Measurements from ENCODE around the gene CSF2RB.

Gene CSF2RB

GRCh38 chr22:36964106-36964505, 50.7 kb downstream of the CSF2RB start:
- DNase-seq (ENCODE audit: low read depth), result no peak
- H3K4me3 ChIP-seq (ENCODE audit: low read depth, low read length), result no peak overlapping the region
- TF ChIP-seq CTCF (IDR thresholded peaks at IDR 0.05; ENCODE audit: low read depth, low read length) (no peak), POLR2A (IDR thresholded peaks at IDR 0.05; ENCODE audit: extremely low read depth, insufficient read length) (no peak), MYC (IDR thresholded peaks at IDR 0.05; ENCODE audit: low read depth, low read length) (no peak), MAX (IDR thresholded peaks at IDR 0.05; ENCODE audit: low read depth, low read length) (no peak)

GRCh38 chr22:36965696-36966095, 52.3 kb downstream of the CSF2RB start:
- peak; percentile 11 for DNase-seq (ENCODE audit: low read depth)
- H3K4me3 ChIP-seq (ENCODE audit: low read depth, low read length), result no peak overlapping the region
- TF ChIP-seq POLR2A (IDR thresholded peaks at IDR 0.05; ENCODE audit: extremely low read depth, insufficient read length), result no peak
- no peak for TF ChIP-seq CTCF (IDR thresholded peaks at IDR 0.05; ENCODE audit: low read depth, low read length)
- no peak for TF ChIP-seq MAX (IDR thresholded peaks at IDR 0.05; ENCODE audit: low read depth, low read length)
- TF ChIP-seq MYC (IDR thresholded peaks at IDR 0.05; ENCODE audit: low read depth, low read length), result no peak

GRCh38 chr22:36966851-36967540, 53.6 kb downstream of the CSF2RB start:
- H3K4me3 ChIP-seq (ENCODE audit: low read depth, low read length), result no peak overlapping the region
- TF ChIP-seq CTCF (IDR thresholded peaks at IDR 0.05; ENCODE audit: low read depth, low read length), result no peak
- no peak for TF ChIP-seq POLR2A (IDR thresholded peaks at IDR 0.05; ENCODE audit: extremely low read depth, insufficient read length)
- TF ChIP-seq MAX (IDR thresholded peaks at IDR 0.05; ENCODE audit: low read depth, low read length), result no peak
- DNase-seq (ENCODE audit: low read depth), result no peak

GRCh38 chr22:36968249-36968964, 55.0 kb downstream of the CSF2RB start:
- H3K4me3 ChIP-seq (ENCODE audit: low read depth, low read length), result no peak overlapping the region
- DNase-seq (ENCODE audit: low read depth), result no peak
- TF ChIP-seq MAX (IDR thresholded peaks at IDR 0.05; ENCODE audit: low read depth, low read length) (no peak), POLR2A (IDR thresholded peaks at IDR 0.05; ENCODE audit: extremely low read depth, insufficient read length) (no peak), MYC (IDR thresholded peaks at IDR 0.05; ENCODE audit: low read depth, low read length) (no peak), CTCF (IDR thresholded peaks at IDR 0.05; ENCODE audit: low read depth, low read length) (no peak)

GRCh38 chr22:36971341-36972125, 58.1 kb downstream of the CSF2RB start:
- H3K4me3 ChIP-seq (ENCODE audit: low read depth, low read length), result no peak overlapping the region
- TF ChIP-seq CTCF (IDR thresholded peaks at IDR 0.05; ENCODE audit: low read depth, low read length) (no peak), MYC (IDR thresholded peaks at IDR 0.05; ENCODE audit: low read depth, low read length) (no peak), POLR2A (IDR thresholded peaks at IDR 0.05; ENCODE audit: extremely low read depth, insufficient read length) (no peak), MAX (IDR thresholded peaks at IDR 0.05; ENCODE audit: low read depth, low read length) (no peak)
- no peak for DNase-seq (ENCODE audit: low read depth)
